ENCODE data around the gene DDX4.
"Not testable (repeated sequence)": the region's sequence is repeated elsewhere in the genome, so short reads cannot be mapped to it uniquely, and the experiment has no call there.

Gene DDX4

DNA sequence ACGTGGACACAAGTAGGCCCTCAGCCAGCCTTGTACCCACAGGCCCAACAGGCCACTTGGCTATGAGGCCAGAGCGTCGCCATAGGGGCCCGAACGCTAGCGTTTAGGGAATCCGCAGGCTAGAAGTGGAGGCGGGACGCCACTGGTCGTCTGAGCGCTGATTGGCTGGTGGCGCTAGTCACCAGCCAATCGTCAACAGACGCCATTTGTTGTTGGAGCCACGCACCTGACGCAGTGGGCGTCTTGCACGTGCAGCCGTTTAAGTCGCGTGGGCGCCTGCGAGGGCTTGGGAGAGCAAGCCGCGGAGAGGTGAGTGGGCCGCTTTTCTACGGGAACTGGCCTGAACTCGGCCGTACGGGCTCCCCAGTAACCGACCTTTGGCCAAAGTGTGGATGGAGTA, at the start of gene DDX4:
Gene DDX4, plus strand, starts transcription at position 269 of the 400 bp plus-strand sequence. CDS start 903 bp downstream, outside the sequence.
- DNase-seq (ENCODE audit: low spot score) = no peak

DNA sequence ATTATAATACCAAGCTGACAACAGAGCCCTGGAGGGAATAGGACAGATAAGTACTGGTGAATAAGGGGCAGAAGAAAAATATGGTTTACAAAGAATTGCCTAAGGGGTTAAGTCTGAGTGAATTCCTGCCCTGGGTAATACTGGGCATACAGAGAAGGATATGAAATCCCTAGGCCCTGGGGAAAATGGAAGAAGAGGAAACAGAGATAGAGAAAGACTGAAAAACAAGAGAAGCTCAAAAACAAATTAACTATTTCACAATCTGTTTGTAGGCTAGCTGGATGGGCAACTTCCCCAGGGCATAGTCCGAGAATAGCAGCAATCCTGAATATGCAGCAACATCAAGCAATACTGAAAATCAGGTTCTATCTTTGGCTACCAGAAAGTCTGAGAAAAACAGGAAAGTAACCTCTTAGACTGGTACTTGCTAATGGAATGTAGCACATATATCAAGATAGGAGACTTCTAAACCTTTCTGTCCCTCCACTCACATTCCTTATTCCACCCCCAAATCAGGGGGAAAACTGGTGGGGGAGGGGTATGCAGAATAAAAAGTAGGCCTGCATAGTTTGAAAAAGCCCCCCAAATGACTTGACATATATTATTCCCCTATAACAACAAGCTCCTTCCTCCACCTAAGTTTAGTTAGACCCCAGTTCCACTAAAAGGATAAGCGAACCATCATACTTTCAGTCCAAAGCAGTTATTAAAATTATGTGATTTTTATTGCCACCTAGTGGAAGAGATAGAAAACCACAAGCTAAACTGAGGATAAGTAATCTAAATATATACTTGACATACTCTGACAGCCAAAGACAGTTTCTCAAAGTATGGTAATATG, 46.4 kb upstream of the DDX4 start:
- peak; percentile 43 for DNase-seq (ENCODE audit: low spot score)

DNA sequence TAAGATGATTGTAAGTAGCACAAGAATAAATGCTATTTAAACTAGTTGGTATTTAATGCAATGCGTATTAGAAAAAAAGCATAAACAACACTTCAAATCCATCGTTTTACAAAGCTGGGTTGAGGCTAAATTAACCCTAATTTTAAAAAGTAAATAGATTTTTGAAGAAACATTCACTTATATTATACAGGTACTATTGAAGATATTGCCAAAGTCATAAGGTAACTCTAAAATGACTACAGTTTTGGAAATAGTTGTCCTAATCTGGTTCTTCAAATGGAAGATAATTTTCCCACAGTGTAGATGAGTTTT, 45.8 kb upstream of the DDX4 start:
- DNase-seq (ENCODE audit: low spot score) = no peak

DNA sequence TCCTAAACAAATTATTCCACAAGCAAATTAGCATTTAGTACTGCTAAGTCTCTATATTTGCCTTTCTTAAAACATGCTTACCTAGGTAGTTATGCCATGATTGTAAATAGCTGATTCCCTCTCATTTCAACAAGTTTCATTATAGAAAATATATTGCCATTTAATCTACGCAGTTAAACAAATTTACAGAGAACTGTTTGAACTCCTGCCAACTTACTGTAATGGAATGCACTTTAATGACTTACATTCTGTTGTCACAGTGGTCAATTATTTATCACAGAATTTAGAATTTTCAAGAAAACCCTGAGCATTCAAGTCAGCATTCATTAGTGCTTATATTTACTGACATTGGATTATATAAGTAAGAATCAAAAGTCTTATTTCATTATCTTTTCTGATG, 45.4 kb upstream of the DDX4 start:
- no peak for DNase-seq (ENCODE audit: low spot score)

DNA sequence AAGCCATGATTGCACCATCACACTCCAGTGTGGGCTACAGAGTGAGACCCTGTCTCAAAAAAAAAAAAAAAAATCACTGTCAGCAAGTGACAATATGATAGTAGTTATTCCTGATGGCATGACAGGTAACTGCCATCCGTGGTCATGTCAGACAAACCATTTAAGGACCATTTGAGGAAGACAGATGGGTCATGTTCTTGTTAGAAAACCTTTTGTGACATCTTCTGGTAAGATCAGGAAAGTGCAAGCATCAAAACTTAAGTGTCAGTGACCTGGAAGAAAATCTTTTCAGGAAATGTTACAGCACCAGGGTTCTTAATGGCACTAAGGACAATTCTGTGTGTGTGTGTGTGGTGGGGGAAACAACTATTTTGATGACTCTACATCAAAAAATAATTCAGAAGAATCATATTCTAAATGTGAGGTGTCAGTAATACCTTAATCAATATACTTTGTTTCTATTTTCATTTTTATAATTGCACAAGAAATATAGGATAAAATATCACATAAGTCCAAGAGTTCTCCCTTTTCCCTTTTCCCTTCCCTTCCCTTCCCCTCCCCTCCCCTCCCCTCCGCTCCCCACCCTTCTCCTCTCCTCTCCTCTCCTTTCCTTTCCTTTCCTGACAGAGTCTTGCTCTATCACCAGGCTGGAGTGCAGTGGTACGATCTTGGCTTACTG, 43.6 kb upstream of the DDX4 start:
- DNase-seq (ENCODE audit: low spot score) = peak; percentile 42

DNA sequence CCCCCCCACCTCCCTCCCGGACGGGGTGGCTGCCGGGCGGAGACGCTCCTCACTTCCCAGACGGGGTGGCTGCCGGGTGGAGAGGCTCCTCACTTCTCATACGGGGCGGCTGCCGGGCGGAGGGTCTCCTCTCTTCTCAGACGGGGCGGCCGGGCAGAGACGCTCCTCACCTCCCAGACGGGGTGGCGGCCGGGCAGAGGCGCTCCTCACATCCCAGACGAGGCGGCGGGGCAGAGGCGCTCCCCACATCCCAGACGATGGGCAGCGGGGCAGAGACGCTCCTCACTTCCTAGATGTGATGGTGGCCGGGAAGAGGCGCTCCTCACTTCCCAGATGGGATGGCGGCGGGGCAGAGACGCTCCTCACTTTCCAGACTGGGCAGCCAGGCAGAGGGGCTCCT, 41.2 kb upstream of the DDX4 start:
- not testable (repeated sequence) for DNase-seq (ENCODE audit: low spot score)

GRCh38 chr5:55699041-55699688, 38.7 kb upstream of the DDX4 start:
- DNase-seq (ENCODE audit: low spot score) = no peak

DNA sequence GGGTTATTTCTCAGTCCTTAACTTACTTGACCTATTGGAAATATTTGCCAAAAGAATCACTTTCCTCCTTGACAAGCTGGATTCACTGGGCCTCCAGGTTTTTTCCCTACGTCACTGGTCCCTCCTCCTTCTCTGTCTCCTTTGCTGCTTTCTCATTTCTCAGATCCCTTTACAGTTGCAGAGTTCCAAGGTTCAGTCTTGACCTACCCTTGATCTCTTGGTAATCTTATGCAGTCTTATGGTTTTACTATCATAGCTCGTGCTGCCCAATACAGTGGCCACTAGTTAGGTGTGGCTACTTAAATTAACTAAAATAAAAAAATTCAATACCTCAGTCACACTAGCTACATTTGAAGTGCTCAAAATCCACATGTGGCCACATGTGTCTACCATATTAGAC, 37.1 kb upstream of the DDX4 start:
- no peak for DNase-seq (ENCODE audit: low spot score)

GRCh38 chr5:55701462-55702103, 36.3 kb upstream of the DDX4 start:
- no peak for DNase-seq (ENCODE audit: low spot score)

DNA sequence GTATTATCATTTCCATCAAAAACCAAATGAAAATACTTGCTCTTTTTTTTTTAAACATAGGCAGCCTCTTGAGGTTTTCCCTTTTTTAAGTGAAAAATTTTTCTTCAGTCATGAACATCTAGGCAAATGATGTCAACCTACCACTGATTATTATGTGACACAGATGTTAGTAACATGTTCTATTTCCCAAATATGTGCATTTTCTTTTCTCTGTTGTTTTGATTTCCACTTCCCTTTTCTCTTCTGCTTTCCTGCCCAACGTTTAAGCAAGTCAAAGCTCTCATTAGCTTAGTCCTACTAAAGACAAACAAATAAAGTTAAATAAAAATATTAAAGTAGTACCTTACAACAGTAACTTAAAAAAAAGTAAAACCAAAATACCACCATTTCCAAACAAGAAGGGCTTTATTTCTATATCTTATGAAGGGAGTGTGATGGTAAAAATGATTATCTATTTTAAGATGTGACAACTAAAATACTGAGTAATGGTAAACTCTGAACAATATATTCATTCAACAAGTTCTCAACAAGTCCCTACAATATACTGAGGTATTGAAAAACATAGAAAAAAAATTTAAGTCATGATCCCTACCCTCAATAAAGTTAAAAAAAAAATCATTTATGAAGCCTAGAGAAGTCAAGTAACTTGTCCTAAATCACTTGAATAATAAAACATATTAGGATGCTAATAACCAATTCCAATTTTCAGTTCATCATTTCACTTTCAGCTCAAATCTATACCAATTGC, 35.1 kb upstream of the DDX4 start:
- DNase-seq (ENCODE audit: low spot score) = no peak

DNA sequence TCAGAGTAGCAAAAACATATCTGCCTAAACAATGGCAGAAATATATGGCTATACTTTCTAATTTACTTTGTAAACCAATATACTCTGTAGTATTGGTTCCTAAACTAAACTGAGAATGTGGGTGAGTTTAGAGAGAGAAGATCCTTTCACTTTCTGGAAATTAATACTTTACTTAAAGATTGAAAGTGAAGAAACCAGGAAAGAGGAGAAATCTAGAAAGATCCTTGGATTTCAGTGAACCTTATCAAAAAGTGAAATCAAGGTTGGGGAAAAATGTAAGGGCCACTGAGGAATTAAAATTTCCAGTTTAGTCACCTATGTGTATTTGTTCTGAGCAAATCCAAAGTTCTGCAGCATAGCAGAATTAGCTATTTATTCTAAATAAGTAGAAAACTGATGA, 31.6 kb upstream of the DDX4 start:
- DNase-seq (ENCODE audit: low spot score) = no peak

DNA sequence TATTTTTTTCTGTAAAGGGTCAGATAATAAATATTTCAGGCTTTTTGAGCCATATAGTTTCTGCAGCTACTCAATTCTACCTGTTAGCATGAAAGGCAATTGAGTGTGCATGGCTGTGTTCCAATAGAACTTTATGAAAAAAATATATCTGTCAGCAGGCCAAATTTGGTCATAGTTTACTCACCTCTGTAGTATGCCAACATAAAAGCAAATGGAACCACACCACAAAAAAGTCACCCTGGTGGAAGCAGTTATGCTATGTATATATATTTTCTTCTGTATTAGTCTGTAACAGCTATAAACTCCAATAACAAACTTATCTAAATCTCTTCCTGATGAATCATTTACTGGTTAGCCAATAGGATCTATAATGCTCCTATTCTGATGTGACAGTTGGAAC, 29.1 kb upstream of the DDX4 start:
- no peak for DNase-seq (ENCODE audit: low spot score)

GRCh38 chr5:55711507-55712022, 26.3 kb upstream of the DDX4 start:
- DNase-seq (ENCODE audit: low spot score) = no peak

DNA sequence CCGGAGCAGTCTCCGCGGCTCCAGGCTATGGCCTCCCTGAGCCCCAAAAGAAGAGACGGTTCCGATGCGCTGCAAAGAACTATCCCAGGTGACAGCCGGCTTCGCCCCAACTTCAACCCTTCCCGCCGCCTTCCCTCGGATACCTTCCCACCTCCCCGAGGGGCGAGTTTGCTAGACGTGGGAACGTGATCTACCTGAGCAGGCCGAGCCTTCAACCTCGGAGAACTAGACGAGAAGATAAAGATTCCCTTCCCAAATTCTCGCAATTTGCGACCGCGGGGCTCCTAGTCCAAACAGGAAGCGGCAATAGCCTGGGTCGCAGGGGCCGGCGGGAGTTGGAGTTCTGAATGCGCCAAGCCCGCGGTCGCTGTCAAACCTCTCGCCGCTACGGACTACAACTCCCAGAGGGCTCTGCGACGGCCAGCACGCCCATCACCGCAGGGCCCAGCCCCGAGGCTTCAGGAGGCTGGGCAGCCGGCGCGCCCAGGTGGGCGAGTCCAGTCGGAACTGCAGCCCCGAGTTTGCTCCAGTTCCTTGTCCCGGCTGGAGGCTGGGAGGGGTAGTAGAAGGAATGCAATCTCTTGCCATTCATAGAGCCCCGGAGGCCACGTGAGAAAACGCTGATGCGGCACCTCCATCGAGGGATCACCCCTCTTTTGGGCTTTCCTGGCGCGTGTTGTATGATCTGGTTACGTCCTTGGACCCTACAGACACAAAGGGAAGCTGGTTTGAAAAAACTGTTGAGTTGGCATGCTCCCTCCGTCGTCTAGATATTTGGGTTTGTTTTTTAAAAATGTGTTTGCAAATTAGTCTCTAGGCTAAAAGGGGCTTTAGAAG, 25.6 kb upstream of the DDX4 start, which contains the start of gene SLC38A9:
Gene SLC38A9, minus strand, starts transcription at position 302 of the 837 bp plus-strand sequence. CDS start 14,366 bp downstream, outside the sequence.
- DNase-seq (ENCODE audit: low spot score) = peak; percentile 97

DNA sequence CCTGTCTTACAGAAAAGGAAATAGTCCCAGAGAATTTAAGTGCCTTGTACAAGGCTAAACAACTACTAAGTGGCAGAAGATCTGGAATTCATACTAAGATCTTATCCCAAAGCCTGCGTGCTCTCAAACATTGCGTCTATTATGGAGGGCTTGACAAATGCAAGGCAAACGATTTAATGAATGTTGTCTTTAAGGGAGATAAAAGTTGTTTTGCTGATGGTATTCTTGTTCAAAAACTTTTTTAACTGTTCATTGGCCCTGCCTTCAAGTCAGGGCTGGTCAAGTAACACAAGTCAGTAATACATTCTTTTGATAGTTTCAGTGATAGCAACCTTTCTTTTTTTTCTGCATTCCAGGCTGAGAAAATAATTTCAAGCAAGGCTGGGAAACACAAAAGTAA, 24.0 kb upstream of the DDX4 start:
- no peak for DNase-seq (ENCODE audit: low spot score)

DNA sequence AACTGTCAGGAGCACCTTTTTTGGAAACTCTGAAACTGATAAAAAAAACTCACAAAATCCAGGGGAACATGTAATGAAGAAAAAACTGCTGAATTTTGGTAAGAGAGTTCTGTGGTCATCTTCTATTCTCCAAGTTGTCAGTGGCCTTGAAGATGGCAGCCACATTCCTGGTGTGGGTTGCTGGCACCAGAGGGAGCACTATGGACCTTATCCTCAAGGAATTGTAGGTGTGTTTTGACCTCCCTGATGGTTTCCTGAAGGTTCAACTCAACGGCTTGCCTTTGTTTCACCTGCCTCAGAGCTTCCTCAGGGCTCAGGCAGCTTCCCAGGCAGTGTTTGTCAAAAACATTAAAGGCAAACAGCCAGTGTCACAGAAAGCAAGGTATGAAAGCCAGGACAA, 23.5 kb upstream of the DDX4 start:
- no peak for DNase-seq (ENCODE audit: low spot score)

DNA sequence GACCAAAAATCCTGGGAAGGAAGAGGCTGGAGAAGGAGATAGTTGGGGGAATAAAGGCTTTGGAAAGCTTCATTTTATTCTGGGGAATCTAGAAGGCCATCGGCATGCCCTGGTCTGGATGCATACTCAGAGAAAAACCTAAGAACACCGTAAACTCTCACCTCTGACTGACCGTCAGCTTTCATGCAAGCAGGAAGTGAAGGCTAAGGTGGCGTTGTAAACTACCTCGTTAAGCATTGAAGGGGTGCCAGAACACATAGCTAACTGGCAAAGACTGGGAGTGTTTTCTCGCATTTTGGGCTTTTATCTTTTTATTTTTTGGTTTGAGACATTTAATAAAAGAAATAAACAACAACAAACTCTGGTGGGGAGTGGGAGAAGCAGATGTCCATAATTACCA, 23.1 kb upstream of the DDX4 start:
- DNase-seq (ENCODE audit: low spot score) = no peak

GRCh38 chr5:55715519-55716078, 22.3 kb upstream of the DDX4 start:
- no peak for DNase-seq (ENCODE audit: low spot score)

DNA sequence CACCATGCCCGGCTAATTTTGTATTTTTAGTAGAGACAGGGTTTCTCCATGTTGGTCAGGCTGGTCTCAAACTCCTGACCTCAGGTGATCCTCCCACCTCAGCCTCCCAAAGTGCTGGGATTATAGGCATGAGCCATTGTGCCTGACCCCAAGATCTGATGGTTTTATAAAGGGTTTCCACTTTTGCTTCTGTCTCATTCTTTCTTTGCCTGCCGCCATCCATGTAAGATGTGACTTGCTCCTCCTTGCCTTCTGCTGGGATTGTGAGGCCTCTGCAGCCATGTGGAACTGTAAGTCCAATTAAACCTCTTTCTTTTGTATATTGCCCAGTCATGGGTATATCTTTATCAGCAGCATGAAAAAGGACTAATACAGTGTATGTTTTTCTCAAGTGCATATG, 18.8 kb upstream of the DDX4 start:
- not testable (repeated sequence) for DNase-seq (ENCODE audit: low spot score)

DNA sequence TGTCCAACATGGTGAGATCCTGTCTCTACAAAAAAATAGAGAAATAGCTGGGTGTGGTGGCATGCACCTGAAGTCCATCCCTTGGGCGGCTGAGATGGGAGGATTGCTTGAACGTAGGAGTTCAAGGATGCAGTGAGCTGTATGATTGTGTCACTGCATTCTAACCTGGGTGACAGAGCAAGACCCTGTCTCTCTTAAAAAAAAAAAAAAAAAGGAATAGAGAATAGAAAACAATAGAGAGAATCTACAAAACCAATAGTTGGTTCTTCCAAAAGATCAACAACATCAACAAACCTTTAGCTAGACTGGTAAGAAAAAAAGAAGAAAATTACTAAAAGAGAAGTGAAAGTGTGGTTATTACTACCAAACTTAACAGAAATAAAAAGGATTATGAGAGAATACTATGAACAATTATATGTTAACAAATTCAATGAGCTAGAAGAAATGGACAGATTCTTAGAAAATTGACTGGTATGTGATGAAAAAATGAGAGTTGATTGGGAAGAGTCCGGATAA, 17.6 kb upstream of the DDX4 start:
- DNase-seq (ENCODE audit: low spot score) = no peak

Measured in Ammon's horn (tissue), 1 donor.